HepG2 (cell line): Measurements from ENCODE around the gene HLF. TPM values are rescaled to one million over a fixed set of nuclear protein-coding genes. Genes with fewer than 3 reads are reported as not detected.

Source experiments
- HOMEZ ChIP-seq: IDR thresholded peaks from 2 replicates; pipeline ENCODE4 v1.6.1; 2016; ENCODE audit warnings: low read depth
- MXD4 ChIP-seq: IDR thresholded peaks from 2 replicates; pipeline ENCODE4 v1.6.1; 2016; ENCODE audit warnings: mild to moderate bottlenecking, missing biosample characterization, missing genetic modification reagents
- NFIB ChIP-seq: sonication (generic); formaldehyde crosslinking; IDR thresholded peaks from 2 replicates; pipeline ENCODE4 v1.9.0; 2021; ENCODE audit warnings: missing genetic modification reagents, mild to moderate bottlenecking, borderline replicate concordance
- U2AF1 ChIP-seq: fragments of 200-400 bp; formaldehyde crosslinking; optimal IDR thresholded peaks from 2 replicates; pipeline ENCODE3; 2017; ENCODE audit warnings: mild to moderate bottlenecking, low read depth, low read length
- ZBTB26 ChIP-seq: IDR thresholded peaks from 2 replicates; pipeline ENCODE4 v1.6.1; 2016; ENCODE audit warnings: missing compliant biosample characterization, missing genetic modification reagents, borderline replicate concordance
- ZBTB44 ChIP-seq: sonication (generic); formaldehyde crosslinking; IDR thresholded peaks from 2 replicates; pipeline ENCODE4 v1.4.0; 2020; ENCODE audit warnings: missing genetic modification reagents
- ZNF224 ChIP-seq: sonication (generic); formaldehyde crosslinking; IDR thresholded peaks from 2 replicates; pipeline ENCODE4 v1.5.0; 2020; ENCODE audit warnings: mild to moderate bottlenecking, missing genetic modification reagents
- ZNF275 ChIP-seq: sonication (generic); formaldehyde crosslinking; IDR thresholded peaks from 2 replicates; pipeline ENCODE4 v1.8.0; 2022; ENCODE audit warnings: missing genetic modification reagents, mild to moderate bottlenecking, inconsistent platforms, borderline replicate concordance
- ZNF317 ChIP-seq: sonication (generic); formaldehyde crosslinking; IDR thresholded peaks from 2 replicates; pipeline ENCODE4 v1.5.0; 2020; ENCODE audit warnings: mild to moderate bottlenecking, missing genetic modification reagents
- ZNF496 ChIP-seq: sonication (generic); formaldehyde crosslinking; IDR thresholded peaks from 2 replicates; pipeline ENCODE4 v1.8.1; 2023; ENCODE audit warnings: mild to moderate bottlenecking, moderate library complexity, missing genetic modification reagents; ENCODE audit not compliant: insufficient replicate concordance
- ZNF75D ChIP-seq: sonication (generic); formaldehyde crosslinking; IDR thresholded peaks from 2 replicates; pipeline ENCODE4 v1.8.1; 2023; ENCODE audit warnings: missing genetic modification reagents, mild to moderate bottlenecking, borderline replicate concordance
- ZNF891 ChIP-seq: sonication (generic); formaldehyde crosslinking; IDR thresholded peaks from 2 replicates; pipeline ENCODE4 v1.5.0; 2020; ENCODE audit warnings: mild to moderate bottlenecking, missing genetic modification reagents
- ZSCAN30 ChIP-seq: sonication (generic); formaldehyde crosslinking; IDR thresholded peaks from 2 replicates; pipeline ENCODE4 v1.5.0; 2020; ENCODE audit warnings: mild to moderate bottlenecking, missing genetic modification reagents
- polyA plus RNA-seq, 8 experiments: library from polyadenylated mRNA; depleted of rRNA in 3 of 8; stranded (reverse) in 7 of 8; unstranded in 1 of 8; fragments of >200 nt; fragmentation: Illumina TruSeq in 4 of 8; extraction: Trizol in 4 of 8; gene quantifications; 2 replicates each; pipeline versions ENCODE4 v1.2.1 to v1.2.3, GENCODE V29; 2011 to 2016; ENCODE audit warnings: low read depth in 4 of 8, missing spikeins in 1 of 8, mixed read lengths in 1 of 8; ENCODE audit not compliant: insufficient read depth in 1 of 8
- total RNA-seq, 5 experiments: library from RNA; depleted of rRNA; stranded (reverse); fragments of >200 nt; fragmentation: Illumina TruSeq; extraction: Trizol; gene quantifications; 2 replicates each; pipeline ENCODE4 v1.2.3, GENCODE V29; 2016; ENCODE audit warnings: low read depth in 1 of 5

HLF gene
- total and polyA plus RNA-seq, 2 of the 13 experiments (the other 11 are each of a cell fraction or from before 2014, with no cell fraction given), result 202 to 346 TPM

GRCh38 chr17:55223524-55223923 lies 41.2 kb upstream of the HLF start (continued):
- TF ChIP-seq MXD4 (no peak), ZNF275 (CRISPR knock-in tag) (no peak), NFIB (CRISPR knock-in tag) (no peak), U2AF1 (no peak), ZNF496 (CRISPR knock-in tag) (no peak), ZSCAN30 (CRISPR knock-in tag) (no peak), ZNF224 (CRISPR knock-in tag) (no peak), ZNF317 (CRISPR knock-in tag) (no peak), HOMEZ (CRISPR knock-in tag) (no peak), ZNF75D (CRISPR knock-in tag) (no peak), ZBTB26 (CRISPR knock-in tag) (no peak), ZBTB44 (CRISPR knock-in tag) (no peak), ZNF891 (CRISPR knock-in tag) (no peak)
- TF ChIP-seq, all 625 proteins: peak for 0
